PC-3 (cell line): ENCODE data around the gene GLB1L3. TPM values are rescaled to one million over a fixed set of nuclear protein-coding genes. Genes with fewer than 3 reads are reported as not detected.

Experiments used
- ATAC-seq: fragments of 200-7000 bp; cut with Tn5 transposase; 2 replicates; pipeline ENCODE4 v1.9.1; 2020; ENCODE audit warnings: mild to moderate bottlenecking, moderate library complexity
- BruUV-seq: library from RNA; stranded (reverse); fragments of 400-500 nt; replicated peaks from 2 replicates; lab custom pipeline; 2021; lab: Mats Ljungman, UMichigan
- CTCF ChIA-PET: fragments of 300-600 bp; sonication (Branson Sonifier 250); formaldehyde crosslinking; loops from one replicate; lab custom pipeline; 2022; ENCODE audit warnings: antibody characterized with exemption; lab: Charles Lee
- POLR2A ChIA-PET: fragments of 300-600 bp; sonication (Branson Sonifier 250); formaldehyde crosslinking; loops from one replicate; lab custom pipeline; 2022; ENCODE audit warnings: antibody characterized with exemption; ENCODE audit not compliant: unreplicated experiment; lab: Charles Lee
- DNase-seq: peaks from one replicate; pipeline ENCODE4 v3.0.0-alpha.2; 2015
- H2AFZ ChIP-seq: fragments of 300-600 bp; sonication (generic); 2 replicates; pipeline ENCODE4 v1.6.0; 2016; ENCODE audit warnings: antibody characterized with exemption, low read length
- H3F3A ChIP-seq: fragments of 300-600 bp; sonication (generic); one replicate; pipeline ENCODE4 v1.6.0; 2017; ENCODE audit warnings: antibody characterized with exemption, low read length, control low read depth, mild to moderate bottlenecking; ENCODE audit not compliant: unreplicated experiment
- H3K27ac ChIP-seq: fragments of 300-600 bp; sonication (generic); 2 replicates; pipeline ENCODE4 v1.5.1; 2016; ENCODE audit warnings: mild to moderate bottlenecking, low read length
- H3K27me3 ChIP-seq: fragments of 300-600 bp; sonication (generic); 2 replicates; pipeline ENCODE4 v1.6.1; 2016; ENCODE audit warnings: low read length, mixed read lengths
- H3K36me3 ChIP-seq: fragments of 300-600 bp; sonication (generic); 2 replicates; pipeline ENCODE4 v1.6.1; 2016; ENCODE audit warnings: low read depth, mixed run types, low read length, mixed read lengths
- H3K4me1 ChIP-seq: fragments of 300-600 bp; sonication (generic); 2 replicates; pipeline ENCODE4 v1.5.1; 2016; ENCODE audit warnings: low read length; ENCODE audit not compliant: insufficient read depth
- H3K4me2 ChIP-seq: fragments of 300-600 bp; sonication (generic); 2 replicates; pipeline ENCODE4 v1.6.0; 2016; ENCODE audit warnings: low read length
- H3K4me3 ChIP-seq: fragments of 300-600 bp; sonication (generic); 2 replicates; pipeline ENCODE4 v1.5.1; 2016; ENCODE audit warnings: mild to moderate bottlenecking, low read length, mixed read lengths
- H3K79me2 ChIP-seq: fragments of 300-600 bp; sonication (generic); 2 replicates; pipeline ENCODE4 v1.6.1; 2017; ENCODE audit warnings: low read length, mixed read lengths
- H3K9ac ChIP-seq: fragments of 300-600 bp; sonication (generic); 2 replicates; pipeline ENCODE4 v1.6.0; 2016; ENCODE audit warnings: mild to moderate bottlenecking, low read length
- H3K9me2 ChIP-seq: fragments of 300-600 bp; sonication (generic); replicated peaks from 2 replicates; pipeline ENCODE4 v1.6.1; 2016; ENCODE audit warnings: mixed run types, low read length, mixed read lengths
- H3K9me3 ChIP-seq: fragments of 300-600 bp; sonication (generic); 2 replicates; pipeline ENCODE4 v1.6.1; 2016; ENCODE audit warnings: low read length, mixed read lengths
- H4K20me1 ChIP-seq: fragments of 300-600 bp; sonication (generic); 2 replicates; pipeline ENCODE4 v1.6.1; 2016; ENCODE audit warnings: low read length, mixed read lengths
- CTCF ChIP-seq: fragments of 300-600 bp; sonication (generic); conservative IDR thresholded peaks from 2 replicates; pipeline ENCODE4 v1.5.1; 2017; ENCODE audit warnings: antibody characterized with exemption, low read depth, mild to moderate bottlenecking, low read length
- EZH2 ChIP-seq: fragments of 300-600 bp; sonication (generic); IDR thresholded peaks from one replicate; pipeline ENCODE4 v1.6.1; 2017; ENCODE audit warnings: antibody characterized with exemption, mild to moderate bottlenecking, low read length; ENCODE audit not compliant: unreplicated experiment
- EZH2phosphoT487 ChIP-seq: fragments of 300-600 bp; sonication (generic); IDR thresholded peaks from 2 replicates; pipeline ENCODE4 v1.6.1; 2018; ENCODE audit warnings: mild to moderate bottlenecking, antibody characterized with exemption, low read length, borderline replicate concordance
- intact Hi-C: fragments of 100-400 bp; cut with micrococcal nuclease; formaldehyde crosslinking; loops from 2 replicates; pipeline ENCODE4 v1.9.0; 2023
- total RNA-seq: library from RNA; depleted of rRNA; stranded (reverse); fragments of >200 nt; gene quantifications from 2 replicates; pipeline ENCODE4 v1.2.3, GENCODE V29; 2014

Gene GLB1L3
- total RNA-seq, 1 experiment from 2014 or later = not detected

GRCh38 chr11:134349802-134350355 is 73.7 kb downstream of the GLB1L3 start:
- ATAC-seq = no peak

GRCh38 chr11:134350381-134350780 is 74.2 kb downstream of the GLB1L3 start:
- CTCF ChIA-PET = interaction anchor here (0.5 kb wide), 1 partner anchor 77 kb away, joined by 6 read pairs; no protein-coding TSS in a partner anchor
- no peak for ATAC-seq
- H2AFZ ChIP-seq = no peak overlapping the region

More at GRCh38 chr11:134349802-134350355, 73.7 kb downstream of the GLB1L3 start:
- Histone ChIP-seq H3K27ac (no peak overlapping the region), H3K9me3 (0 out of 2 replicates have a peak, but pooled peaks cover 4% of the 10 kb centered on the region), H2AFZ (no peak overlapping the region), H3K4me2 (no peak overlapping the region), H3K4me1 (no peaks in the 10 kb centered on the region), H3K4me3 (no peak overlapping the region), H3K36me3 (no peaks in the 10 kb centered on the region), H4K20me1 (no peaks in the 10 kb centered on the region), H3K79me2 (no peaks in the 10 kb centered on the region), H3K9ac (no peak overlapping the region), H3F3A (no peaks in the 10 kb centered on the region), H3K27me3 (peaks cover 72% of the 10 kb centered on the region), H3K9me2 (no peaks in the 10 kb centered on the region)
- ChIA-PET POLR2A (no interaction called here), CTCF (interaction anchor here (0.5 kb wide), 1 partner anchor 76 kb away, joined by 6 read pairs; no protein-coding TSS in a partner anchor)
- TF ChIP-seq EZH2phosphoT487 (no peak), EZH2 (no peak), CTCF (no peak)
- no TSS peak for BruUV-seq
- DNase-seq = no peak
- intact Hi-C loops = no loop called here

More at GRCh38 chr11:134350381-134350780, 74.2 kb downstream of the GLB1L3 start:
- no peak overlapping the region for H3K4me2 ChIP-seq
- H3K27ac ChIP-seq = no peak overlapping the region
- intact Hi-C loops = no loop called here
- H3F3A ChIP-seq = no peaks in the 10 kb centered on the region
- H3K4me3 ChIP-seq = no peak overlapping the region
- 0 out of 2 replicates have a peak, but pooled peaks cover 4% of the 10 kb centered on the region for H3K9me3 ChIP-seq
- H3K79me2 ChIP-seq = no peaks in the 10 kb centered on the region
- H3K9ac ChIP-seq = no peak overlapping the region
- peaks cover 69% of the 10 kb centered on the region for H3K27me3 ChIP-seq
- DNase-seq = no peak
- H3K4me1 ChIP-seq = no peaks in the 10 kb centered on the region
- no peaks in the 10 kb centered on the region for H3K9me2 ChIP-seq
- TF ChIP-seq CTCF (no peak), EZH2 (no peak), EZH2phosphoT487 (no peak)
- POLR2A ChIA-PET = no interaction called here
- H4K20me1 ChIP-seq = no peaks in the 10 kb centered on the region
- H3K36me3 ChIP-seq = no peaks in the 10 kb centered on the region
- no TSS peak for BruUV-seq
